ENCODE data around the gene CRYBA1. TPM values are rescaled to one million over a fixed set of nuclear protein-coding genes. Genes with fewer than 3 reads are reported as not detected.

CRYBA1 gene
- total RNA-seq, 3 donors from 2014 or later: not detected

GRCh38 chr17:29291163-29291752 lies 44.6 kb downstream of the CRYBA1 start:
- peaks cover 33% of the 10 kb centered on the region for H3K4me1 ChIP-seq (ENCODE audit: low read depth)
- no peak for ATAC-seq

GRCh38 chr17:29292071-29292991 lies 45.7 kb downstream of the CRYBA1 start:
- ATAC-seq (peak; percentile 30), DNase-seq (peak; percentile 67 to 84 (median 80))
- no peaks in the 10 kb centered on the region for H3K36me3 ChIP-seq (ENCODE audit: low read depth)
- H3K4me1 ChIP-seq (ENCODE audit: low read depth): peaks cover 33% of the 10 kb centered on the region
- intact Hi-C loops (cut with DNase I, micrococcal nuclease): loop anchor here in 1 of 2 donors (10.0 kb wide), 1 partner anchor 138 kb away; no protein-coding TSS in a partner anchor
- H3K4me3 ChIP-seq: peak overlapping the region; percentile 97
- TF ChIP-seq, protein P1, sequence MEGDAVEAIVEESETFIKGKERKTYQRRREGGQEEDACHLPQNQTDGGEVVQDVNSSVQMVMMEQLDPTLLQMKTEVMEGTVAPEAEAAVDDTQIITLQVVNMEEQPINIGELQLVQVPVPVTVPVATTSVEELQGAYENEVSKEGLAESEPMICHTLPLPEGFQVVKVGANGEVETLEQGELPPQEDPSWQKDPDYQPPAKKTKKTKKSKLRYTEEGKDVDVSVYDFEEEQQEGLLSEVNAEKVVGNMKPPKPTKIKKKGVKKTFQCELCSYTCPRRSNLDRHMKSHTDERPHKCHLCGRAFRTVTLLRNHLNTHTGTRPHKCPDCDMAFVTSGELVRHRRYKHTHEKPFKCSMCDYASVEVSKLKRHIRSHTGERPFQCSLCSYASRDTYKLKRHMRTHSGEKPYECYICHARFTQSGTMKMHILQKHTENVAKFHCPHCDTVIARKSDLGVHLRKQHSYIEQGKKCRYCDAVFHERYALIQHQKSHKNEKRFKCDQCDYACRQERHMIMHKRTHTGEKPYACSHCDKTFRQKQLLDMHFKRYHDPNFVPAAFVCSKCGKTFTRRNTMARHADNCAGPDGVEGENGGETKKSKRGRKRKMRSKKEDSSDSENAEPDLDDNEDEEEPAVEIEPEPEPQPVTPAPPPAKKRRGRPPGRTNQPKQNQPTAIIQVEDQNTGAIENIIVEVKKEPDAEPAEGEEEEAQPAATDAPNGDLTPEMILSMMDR (IDR thresholded peaks at IDR 0.05): no peak
- no peaks in the 10 kb centered on the region for H3K9me3 ChIP-seq

More at GRCh38 chr17:29291163-29291752, 44.6 kb downstream of the CRYBA1 start:
- TF ChIP-seq, protein P1 (IDR thresholded peaks at IDR 0.05): peak; percentile 31
- Histone ChIP-seq H3K4me3 (no peak overlapping the region), H3K36me3 (ENCODE audit: low read depth) (no peaks in the 10 kb centered on the region), H3K9me3 (no peaks in the 10 kb centered on the region)
- intact Hi-C loops (cut with DNase I, micrococcal nuclease): loop anchor here in 1 of 2 donors (10.0 kb wide), 1 partner anchor 136 kb away; no protein-coding TSS in a partner anchor
- DNase-seq: peak in 1 of 3 donors; percentile 49

DNA sequence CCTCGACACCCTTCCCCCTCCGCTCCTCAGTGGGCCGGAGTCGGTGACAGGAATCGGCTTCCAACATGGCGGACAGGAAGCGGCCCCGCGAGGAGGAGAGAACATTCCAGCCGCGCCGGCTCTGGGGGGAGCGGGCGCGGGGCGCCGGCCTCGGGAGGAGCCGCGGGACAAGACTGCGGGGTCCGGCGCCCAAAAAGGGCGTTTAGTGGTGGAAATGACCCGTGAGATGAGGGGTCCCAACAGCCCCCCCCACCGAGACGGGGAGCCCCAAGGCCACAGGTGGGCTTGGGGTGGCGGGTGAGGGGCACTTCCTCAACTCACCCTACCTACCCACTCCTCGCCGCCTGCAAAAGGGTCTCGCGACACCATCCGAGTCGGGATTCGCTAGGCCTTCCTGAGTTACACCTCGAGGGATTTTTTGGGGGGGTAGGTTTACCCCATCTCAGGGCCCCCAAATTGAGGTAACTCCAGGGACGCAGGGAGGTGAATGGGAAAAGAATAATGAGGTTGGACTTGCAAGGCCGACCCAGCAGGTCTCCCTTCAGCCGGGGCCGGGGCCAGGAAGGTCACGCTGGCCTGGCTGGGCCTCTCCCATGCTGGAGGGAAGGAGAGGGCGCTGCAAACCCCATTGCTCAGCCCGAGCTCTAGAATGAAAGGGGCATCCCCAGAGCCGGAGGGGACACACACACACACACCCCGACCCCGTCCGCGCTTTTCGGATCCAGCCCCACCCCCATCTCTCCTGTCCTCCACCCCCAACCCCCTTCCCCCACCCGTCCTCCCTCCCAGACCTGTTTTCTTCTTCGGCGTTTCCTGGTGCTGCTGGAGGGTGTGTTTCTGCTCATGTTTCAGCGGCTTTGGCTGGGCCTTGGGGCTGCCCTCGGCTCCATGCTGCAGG lies 46.6 kb downstream of the CRYBA1 start:
- H3K36me3 ChIP-seq (ENCODE audit: low read depth): no peaks in the 10 kb centered on the region
- no peaks in the 10 kb centered on the region for H3K9me3 ChIP-seq
- intact Hi-C loops (cut with DNase I, micrococcal nuclease): loop anchor here in 1 of 2 donors (10.0 kb wide), 1 partner anchor 138 kb away; no protein-coding TSS in a partner anchor
- DNase-seq (peak; percentile 68 to 82 (median 69)), ATAC-seq (peak; percentile 48)
- TF ChIP-seq, protein P1 (IDR thresholded peaks at IDR 0.05): no peak
- H3K4me3 ChIP-seq: peak overlapping the region; percentile 97
- peaks cover 33% of the 10 kb centered on the region for H3K4me1 ChIP-seq (ENCODE audit: low read depth)

GRCh38 chr17:29293890-29294579 lies 47.4 kb downstream of the CRYBA1 start, which contains the start of gene NUFIP2:
Gene NUFIP2 (minus strand): TSS chr17:29294148. CDS start chr17:29294059, 89 bp downstream.
- TF ChIP-seq, protein P1 (IDR thresholded peaks at IDR 0.05): no peak
- intact Hi-C loops (cut with DNase I, micrococcal nuclease): loop anchor here in 1 of 2 donors (10.0 kb wide), 1 partner anchor 139 kb away; no protein-coding TSS in a partner anchor
- ATAC-seq (peak; percentile 92), DNase-seq (peak; percentile 99)
- peak within 1 kb of the TSS; percentile 97 for H3K4me3 ChIP-seq
- H3K9me3 ChIP-seq: no peaks in the 10 kb centered on the region
- H3K4me1 ChIP-seq (ENCODE audit: low read depth): peaks cover 27% of the 10 kb centered on the region
- H3K36me3 ChIP-seq (ENCODE audit: low read depth): no peaks in the 10 kb centered on the region

All from mucosa of descending colon (tissue), 3 donors.